ENCODE data around the gene AQP2.

AQP2 gene

DNA sequence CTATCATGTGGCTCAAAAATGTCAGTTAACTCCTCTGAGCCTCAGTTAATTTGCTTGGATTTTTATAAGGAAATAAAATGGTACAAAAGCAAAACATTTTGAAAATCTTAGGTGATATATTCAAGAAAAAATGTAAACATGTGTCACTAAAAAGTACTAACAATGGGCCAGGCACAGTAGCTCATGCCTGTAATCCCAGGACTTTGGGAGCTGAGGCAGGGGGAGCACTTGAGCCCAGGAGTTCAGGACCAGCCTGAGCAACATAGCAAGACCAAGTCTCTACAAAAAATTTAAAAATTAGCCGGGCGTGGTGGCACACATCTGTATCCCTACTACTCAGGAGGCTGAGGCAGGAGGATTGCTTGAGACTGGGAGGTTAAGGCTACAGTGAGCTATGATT lies 47.9 kb downstream of the AQP2 start:
- DNase-seq, result no peak

DNA sequence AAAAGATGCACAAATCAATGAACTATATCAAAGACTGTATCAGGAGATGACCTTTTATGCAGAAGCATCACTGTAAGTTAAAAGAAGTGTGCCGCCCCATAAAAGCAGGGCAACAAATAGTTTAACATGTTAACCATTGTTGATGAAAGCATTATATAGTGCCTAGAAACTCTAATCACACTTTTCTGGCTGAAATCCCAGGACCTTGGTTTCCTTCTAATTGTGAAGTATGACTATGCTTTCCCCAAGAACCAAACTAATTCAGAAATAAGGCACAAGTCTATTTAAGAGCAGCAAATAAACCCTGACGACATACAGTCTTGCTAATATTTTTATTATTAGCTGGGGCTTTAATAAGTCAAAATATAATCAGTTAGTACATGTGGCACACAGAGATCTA lies 53.1 kb downstream of the AQP2 start:
- no peak for DNase-seq

DNA sequence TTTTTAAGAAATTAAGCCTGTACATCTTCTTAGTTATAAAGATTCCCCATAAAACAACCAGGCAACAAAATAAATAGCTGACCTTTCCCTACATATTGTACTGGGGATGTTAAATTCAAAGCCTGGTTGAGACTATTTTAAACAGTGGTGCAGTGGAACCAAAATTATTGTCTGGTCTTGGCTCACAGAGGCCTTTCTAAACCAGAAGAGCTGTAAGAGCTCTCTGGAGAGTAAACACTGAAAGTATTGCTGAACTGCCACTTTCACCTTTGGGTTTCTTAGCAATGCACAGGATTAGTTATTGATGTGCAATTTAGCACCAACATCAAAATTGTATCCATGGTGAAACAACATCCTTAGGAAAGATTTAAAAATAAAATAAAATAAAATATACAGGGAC lies 54.2 kb downstream of the AQP2 start:
- DNase-seq, result no peak

DNA sequence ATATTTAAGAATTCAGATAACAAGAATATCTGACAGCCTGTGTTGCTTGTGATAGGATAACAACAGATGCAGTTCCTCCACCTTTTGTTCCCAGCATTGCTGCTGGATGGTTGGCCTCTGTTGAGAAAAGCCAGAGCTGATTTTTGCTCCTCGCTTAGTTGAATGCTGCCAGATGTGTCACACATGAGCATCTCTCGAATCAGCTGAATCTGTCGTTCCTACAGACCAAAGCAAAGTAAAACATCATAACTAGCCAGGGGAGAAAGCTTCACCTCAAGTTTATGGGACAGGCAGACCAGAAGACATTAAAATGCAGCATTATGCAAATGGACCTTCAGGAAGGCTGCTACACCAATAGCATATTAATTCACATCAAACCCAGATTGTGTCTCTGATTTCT lies 54.6 kb downstream of the AQP2 start:
- no peak for DNase-seq

DNA sequence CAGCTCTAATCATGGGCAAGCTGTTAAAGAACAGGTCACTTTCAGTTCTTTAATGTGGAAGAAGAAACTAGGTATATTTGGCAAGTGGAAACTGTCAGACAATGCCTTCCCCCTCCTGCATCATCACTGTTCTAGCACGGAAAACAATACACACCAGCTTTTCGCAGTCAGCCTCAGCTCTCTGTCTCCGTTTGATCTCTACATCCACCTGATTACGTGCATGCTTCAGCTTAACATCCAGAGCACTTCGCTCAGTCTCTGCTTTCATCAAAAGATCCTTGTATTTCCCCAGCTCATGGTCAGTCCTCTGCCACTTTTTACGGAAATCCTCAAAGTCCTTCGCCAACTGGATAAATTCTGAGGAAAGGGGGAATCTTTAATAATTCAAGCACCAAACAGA lies 55.7 kb downstream of the AQP2 start:
- DNase-seq, result no peak

DNA sequence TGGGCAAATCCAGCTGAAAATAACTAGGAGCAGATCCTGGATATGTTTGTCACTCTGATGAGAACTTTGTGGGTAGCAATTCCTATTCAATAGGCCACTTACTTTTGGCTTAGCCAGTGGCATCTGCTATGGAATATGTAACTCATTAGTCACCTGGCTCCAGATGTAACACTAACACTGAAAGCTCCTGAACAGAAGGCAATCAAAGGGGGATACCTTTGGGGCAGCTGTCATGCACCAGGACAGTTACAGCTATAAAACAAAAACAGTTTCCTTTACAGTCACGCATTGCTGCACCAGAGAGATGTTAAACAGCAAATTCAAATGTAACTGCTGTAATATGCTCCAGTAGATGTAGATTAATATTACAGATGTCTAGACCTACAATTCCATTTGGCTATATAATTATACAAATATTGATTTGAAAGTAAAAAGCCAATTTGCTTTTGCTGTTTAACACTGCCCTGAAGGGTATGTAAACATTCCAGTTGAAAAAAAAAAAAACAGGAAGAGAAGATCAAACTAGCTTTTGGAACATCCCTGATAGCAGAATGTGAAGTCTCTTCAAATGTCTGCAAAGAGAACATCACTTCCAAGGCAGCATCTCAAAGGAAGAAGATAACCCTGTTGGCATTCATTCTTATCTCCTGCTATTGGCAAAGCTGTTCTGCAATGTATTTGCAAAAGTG lies 56.4 kb downstream of the AQP2 start:
- no peak for DNase-seq

Measured in MV-4-11 (cell line).